OCI-LY7 (cell line): ENCODE results near the gene GNG12.

Experiments
- CTCF ChIP-seq: fragments of 200-600 bp; sonication (generic); conservative IDR thresholded peaks from 2 replicates; pipeline ENCODE4 v1.5.1; 2014; ENCODE audit warnings: mild to moderate bottlenecking, antibody characterized with exemption, low read length, moderate library complexity, mixed read lengths
- EZH2phosphoT487 ChIP-seq: fragments of 200-600 bp; sonication (generic); IDR thresholded peaks from 2 replicates; pipeline ENCODE4 v1.6.1; 2018; ENCODE audit warnings: low read depth, borderline replicate concordance, mild to moderate bottlenecking, mixed run types, antibody characterized with exemption, low read length, moderate library complexity, mixed read lengths

GRCh38 chr1:67676287-67676686, 157.0 kb downstream of the GNG12 start:
- TF ChIP-seq CTCF: no peak
- no peak for TF ChIP-seq EZH2phosphoT487
